ENCODE results near the gene DCLK1.

The DCLK1 gene

DNA sequence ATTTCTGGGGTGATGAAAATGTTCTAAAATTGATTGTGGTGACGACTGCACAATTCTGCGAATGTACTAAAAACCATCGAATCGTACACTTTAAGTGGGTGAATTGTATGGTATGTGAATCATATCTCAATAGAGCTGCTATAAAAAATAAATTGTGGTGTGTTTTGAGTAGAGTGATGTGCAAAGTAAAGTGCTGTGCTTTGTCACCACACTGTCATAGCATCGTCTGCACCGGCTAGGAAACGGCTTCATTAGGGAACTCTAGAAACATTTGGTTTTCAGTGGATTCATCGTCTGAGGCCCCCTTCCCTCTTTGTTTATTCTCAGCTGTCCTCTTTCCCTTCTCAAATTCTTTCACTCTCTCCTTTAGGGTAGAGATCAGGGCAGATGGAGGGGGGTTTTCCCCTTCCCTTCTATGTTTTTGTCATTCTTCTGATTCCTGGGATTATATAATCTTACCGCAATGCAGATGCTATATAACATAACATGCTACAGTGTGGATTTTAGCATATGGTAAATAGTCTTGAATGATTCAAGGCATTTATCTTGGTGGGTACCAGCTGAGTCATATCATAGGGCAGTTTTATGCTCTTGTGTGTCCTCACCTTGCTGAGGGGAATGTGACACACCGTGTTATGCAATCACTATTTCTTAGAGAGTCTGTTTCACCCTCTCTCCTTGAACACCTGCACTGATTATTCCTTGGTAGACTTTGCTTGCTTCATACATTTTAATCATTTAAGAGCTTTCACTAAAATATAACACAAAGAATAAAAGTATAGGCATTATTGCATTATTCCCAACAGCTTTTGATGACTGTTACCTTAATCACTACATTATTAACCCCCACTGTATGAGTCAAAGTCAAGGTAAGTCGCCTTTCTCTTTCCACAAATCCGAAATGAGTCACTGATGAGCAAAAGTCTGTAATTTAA is 239.4 kb downstream of the DCLK1 start:
- no peak for DNase-seq

DNA sequence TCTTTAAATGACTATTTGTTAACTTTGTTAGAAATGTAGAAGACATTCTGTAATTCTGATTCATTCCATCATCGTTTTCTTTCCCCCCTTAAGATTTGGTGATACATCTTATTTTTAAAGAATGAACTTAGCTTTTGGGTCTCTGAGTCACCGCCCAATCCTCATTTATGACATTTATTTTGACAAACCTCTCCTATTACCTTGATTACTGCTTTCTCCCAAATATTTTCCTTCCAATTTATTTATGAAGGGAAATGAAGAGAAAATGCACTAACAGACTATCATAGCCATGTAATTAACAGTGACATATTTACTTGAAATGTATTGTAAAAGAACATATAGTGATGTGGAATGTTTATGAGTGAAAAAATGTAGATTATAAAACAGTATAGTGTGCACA is 241.6 kb downstream of the DCLK1 start:
- peak; percentile 51 for DNase-seq

DNA sequence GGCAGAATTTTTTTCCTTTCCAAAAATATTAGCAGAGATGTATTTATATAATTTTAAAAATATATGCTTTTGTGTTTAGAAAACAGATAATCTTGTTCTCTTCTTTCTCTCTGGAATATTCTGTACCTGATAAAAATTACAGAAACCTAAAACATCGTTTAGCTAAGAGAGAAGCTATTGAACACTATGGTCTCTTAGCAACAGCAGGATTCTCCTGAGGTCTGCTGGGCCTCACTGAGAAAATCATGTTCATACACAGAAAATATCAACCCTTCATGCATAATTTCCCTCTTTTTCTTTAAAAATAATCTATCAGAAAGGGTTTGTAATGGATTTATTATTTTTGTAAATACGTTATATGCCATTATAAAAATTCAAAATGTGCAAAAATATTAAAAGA is 242.2 kb downstream of the DCLK1 start:
- peak; percentile 70 for DNase-seq

DNA sequence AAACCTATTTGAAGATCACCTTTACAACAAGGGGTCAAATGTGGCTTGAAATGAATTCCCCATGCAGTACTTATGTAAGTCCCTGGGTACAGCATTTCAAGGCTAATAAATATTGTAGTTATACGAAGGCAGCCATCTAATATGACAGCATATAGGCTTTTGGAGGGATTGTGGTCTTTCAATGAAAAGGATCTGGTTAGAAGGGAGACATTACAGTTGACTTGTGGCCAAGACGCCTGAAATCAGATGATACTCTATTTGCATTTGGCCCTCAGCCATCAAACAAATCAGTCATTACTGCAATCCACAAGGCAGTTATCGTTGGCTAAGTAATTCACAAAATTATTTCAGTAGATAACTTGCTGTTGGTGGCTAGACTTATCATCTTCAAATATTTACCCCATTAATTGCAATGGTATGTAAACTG is 242.7 kb downstream of the DCLK1 start:
- DNase-seq = peak; percentile 93

DNA sequence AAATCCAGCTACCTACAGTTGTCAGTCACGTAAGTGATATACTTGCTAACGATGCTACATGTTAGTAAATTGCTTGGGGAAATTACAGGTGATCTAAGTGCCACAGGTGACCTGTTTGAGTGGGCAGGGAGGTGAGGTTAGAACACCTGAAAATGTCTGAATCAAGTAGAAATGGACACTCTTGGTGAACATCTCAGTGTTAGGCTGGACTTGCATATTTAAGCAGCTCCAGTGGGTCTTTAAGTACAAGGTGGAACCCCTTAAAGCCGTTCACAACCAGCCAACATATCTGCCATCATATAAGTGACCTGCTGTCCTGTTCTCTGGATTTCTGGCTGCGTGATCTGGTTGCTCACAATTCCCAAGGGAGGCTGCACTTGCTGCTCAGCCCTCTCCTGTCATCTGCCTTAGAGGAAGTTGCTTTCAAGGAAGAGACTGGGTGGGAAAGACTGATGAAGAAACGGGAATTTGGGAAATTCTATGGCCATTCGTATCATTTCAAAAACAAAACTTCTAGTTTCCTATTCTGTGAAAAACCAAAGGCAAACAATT is 244.0 kb downstream of the DCLK1 start:
- DNase-seq = peak; percentile 63

DNA sequence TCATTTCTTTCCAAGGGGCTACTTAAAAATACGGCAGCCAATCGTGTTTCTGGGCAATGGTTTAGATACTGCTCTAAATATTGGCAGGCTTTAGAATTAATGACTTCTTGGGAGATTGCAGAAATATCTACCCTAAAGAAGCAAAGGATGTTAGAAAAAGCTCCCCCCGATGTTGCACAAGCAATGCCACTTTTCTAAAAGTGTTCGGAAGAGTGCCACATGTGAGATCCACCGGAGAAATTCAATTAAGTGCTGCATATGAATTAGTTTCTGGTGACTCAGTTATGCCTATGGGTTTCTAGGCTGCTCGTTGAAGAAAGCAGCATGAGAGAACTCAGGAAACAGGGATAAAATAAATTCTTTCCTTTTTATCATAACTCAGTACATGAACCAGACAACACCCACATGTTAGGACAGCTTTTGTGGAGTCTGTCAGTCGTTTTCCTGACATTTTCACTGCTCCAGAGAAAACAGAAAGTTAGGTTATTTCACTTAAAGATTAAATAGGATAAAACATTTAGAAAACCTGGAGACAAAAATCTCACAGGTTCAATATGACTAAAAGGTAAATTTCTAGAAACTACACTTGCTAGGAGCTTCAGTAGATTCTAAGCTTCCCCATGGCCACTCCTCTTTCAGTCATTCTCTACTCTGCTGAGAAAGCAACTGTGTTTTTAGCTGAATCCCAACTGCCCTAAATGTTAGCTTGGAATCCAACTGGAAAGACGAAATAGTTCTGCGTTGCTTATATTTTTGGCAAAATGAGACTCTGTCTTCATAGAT is 244.7 kb downstream of the DCLK1 start:
- no peak for DNase-seq

DNA sequence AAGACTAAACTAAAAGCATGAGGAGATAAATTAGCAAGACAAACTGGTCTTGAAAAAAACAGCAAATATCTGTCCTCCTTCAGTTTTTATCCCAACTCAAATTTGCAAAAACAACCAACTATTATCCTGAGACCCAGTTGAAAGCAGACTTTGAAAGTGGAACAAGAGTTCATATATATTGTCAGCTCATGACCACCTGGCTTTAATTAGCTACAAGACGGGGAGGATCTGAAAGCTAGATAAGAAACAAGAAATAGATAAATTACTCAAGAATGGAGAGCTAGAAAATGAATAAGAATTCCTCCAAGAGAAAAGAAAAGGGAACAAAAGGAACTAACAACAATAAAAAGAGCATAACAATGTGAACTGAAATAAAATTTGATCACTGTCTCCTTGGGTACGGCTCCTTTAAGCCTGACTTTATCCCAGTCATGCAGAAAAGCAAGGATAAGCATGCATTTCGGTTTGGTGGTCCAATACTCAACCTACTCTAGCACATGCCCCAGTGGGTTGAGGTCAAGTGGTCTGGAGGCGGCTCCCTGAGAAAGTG is 246.9 kb downstream of the DCLK1 start:
- no peak for DNase-seq

DNA sequence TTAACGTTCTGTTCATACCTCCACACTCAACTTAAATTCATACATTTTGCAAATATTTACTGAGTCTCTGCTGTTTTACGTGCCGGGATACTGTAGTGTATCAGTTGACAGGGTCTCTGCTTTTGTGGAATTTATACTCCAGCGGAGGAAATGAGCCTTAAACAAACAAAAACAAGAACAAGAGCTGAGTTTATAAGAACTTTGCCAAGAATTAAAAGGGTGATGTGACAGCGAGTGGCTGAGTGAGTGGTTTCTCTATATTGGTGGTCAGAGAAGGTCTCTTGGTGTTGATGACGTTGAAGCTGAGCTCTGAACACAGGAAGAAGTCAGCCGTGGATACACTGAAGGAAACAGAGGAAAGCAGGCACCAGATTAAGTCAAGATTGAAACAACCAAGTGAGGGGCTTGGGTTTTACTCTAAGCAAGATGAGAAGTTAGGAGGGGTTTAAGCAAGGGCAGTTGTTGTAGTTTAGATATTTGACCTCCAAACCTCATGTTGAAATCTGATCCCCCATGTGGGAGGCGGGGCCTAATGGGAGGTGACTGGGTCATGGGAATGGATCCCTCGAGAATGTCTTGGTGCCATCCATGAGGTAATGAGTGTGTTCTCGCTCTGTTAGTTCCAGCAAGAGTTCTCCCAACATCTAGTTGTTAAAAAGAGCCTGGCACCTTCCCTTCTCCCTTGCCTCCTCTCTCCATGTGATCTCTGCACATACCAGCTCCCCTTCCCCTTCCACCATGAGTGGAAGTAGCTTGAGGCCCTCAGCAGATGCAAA is 248.3 kb downstream of the DCLK1 start:
- DNase-seq = no peak

DNA sequence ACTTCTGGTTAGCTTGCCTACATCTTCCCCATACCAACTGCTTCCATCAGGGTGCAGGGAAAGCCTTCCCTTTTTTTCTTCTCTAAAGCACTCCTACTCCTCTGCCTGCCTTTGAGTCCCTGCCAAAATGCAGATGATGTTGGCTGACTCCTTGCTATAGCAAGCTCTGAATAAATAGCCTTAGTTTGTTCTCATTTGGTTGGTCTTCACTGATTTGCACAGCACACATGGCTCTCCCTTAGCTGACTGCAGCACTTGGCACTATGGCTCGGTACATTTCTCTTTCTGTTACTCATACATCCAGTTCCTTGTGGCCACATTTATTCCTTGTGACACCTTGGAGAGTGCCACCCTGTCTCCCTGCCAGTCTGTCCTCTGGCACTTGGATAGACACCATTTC is 249.8 kb downstream of the DCLK1 start:
- DNase-seq = no peak

DNA sequence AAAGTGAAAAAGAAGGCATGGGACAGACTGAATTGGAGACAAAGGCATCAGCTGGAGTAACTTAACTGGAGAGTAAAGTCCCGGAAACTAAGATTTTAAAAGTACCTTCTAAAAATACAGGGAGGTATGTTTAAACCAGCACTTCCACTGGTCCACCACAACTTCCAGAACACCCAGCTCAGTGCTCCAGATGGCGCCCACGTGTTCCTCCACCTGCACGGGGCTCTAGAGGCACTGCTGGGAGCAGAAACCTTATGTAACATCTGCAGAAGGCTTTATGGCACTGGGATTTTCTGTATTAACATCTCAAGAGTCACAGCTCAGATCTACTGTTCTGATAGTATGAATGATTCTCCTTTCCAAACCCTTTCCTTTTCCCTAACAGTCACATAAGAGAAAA is 252.1 kb downstream of the DCLK1 start:
- DNase-seq = no peak

DNA sequence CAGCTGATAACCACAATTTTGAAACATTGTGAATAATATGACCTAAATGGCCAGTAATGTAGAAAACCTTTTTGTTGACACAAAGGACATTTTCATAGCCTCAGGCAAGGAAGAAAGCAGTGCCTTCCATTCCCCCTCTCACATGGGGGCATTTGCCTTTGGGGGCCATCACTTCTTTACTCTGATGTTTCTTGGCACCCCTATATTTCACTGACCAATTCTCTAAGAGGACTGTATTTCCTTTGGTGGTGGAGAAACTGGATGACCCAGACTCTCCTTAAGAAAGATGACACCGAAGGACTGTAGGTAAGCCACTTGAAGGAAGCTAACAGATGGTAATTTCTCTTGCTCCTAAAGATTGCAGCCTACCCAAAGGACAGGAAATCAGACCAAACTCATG is 254.6 kb downstream of the DCLK1 start:
- DNase-seq = peak; percentile 23

DNA sequence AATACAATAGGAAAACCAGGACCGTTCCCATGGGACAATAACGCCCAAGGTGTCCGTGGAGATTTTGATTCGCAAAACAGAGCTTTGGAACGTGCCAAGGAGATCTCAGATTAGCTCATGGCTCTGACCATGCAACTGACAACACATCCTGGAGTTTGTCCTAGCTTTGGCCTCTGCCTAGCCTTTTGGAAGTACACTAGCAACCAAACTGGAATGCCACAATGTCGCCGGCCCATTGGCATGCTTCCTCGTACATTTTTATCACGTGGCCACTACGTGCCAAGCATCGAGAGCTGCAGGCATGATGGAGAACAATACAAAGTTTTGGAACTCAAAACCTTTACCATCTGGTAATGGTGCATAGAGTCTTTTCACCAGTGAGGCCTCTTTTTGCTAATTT is 256.5 kb downstream of the DCLK1 start:
- DNase-seq = no peak

DNA sequence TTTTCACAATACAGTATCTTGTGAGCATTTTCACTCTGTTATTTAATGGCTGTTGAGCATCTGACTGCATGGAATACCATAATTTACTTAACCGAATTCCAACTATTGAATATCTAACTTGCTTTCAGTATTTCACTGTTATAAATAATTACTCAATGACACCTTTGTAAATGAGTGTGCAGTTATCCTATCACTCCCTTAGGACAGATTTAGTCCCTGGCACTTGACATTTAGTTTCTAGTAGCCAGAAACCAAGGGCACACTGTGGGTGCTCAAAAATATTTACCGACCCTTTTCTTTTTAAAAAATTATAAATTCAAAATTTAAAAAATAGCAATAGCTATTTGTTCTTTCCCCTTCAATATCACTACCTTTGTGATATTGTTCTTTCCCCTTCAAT is 258.8 kb downstream of the DCLK1 start:
- no peak for DNase-seq

DNA sequence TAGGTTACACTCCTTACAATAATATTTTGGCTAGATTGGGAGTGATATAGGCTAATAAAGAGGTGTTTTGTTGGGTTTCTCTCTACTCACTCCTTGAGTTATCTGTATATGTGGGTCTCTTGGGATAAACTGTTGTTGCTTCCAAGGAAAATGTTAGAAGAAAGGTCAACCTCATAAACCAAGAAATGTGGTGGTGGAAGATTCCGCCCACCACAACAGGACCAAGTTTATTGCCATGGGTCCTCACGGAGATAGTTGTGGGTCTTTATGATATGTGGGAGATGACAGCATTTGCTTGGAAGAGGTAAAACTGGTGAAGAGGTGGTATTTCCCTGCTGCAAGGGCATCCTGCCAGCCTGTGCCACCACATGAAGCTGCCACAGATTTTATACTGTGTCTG is 259.6 kb downstream of the DCLK1 start:
- no peak for DNase-seq

DNA sequence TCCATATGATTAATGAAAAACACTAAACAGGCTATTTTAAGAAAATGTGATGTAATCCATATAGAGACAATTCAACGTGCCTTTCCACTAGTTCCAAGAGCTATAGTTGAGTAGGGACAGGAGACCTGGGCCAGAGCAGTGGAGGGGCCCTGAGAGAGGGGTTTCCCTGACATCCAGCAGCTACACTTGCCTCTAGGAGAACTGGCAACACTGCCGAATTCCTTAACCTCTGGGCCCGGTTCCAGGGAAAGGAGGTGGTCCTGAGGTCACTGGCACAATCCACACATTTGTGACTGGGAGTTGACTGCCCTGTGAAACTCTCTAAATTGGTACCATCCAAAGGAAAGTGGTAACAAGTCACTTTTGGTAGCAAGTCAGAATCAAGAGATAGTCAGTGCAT is 264.4 kb downstream of the DCLK1 start:
- no peak for DNase-seq

DNA sequence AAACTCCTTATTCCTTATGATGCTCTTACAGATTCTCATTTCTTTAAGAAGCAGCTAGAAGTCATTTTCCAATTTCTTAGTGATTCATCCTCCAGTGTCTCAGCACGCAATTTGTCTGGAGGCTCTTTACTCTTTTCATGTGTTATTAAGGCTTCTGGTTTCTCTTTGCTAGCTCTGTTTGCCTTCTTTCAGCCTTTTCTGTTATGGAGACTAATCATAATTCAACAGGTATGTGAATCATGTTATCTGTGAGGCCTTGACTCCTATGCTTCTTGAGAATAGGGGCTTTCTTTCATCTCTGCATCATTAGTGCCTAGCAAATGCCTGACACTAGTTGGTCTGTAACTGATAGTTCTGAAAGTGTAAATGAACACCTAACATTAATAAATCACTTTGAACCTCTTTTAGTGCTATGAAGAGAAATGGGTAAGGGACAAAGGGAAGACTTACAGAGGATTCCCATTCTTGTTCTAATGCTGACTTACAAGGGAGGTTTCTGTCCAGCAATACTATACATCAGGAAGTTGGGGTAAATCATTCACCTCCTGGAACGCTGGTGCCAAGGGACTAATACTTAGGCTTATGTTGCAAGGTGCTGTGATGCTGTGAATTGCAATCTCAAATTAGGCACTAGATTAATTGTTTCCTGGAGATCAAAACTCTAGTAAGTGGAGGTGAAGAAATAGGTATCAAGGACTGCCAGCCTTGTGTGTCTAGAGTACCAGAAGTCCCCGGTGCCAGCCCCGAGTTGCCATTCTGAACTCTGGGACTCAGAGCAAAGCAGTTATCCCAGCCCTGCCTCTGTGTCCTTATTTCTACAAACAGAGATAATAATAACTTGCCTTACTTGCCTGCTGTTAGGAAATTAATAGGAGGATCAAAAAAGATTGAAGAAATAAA is 265.6 kb downstream of the DCLK1 start:
- DNase-seq = no peak

DNA sequence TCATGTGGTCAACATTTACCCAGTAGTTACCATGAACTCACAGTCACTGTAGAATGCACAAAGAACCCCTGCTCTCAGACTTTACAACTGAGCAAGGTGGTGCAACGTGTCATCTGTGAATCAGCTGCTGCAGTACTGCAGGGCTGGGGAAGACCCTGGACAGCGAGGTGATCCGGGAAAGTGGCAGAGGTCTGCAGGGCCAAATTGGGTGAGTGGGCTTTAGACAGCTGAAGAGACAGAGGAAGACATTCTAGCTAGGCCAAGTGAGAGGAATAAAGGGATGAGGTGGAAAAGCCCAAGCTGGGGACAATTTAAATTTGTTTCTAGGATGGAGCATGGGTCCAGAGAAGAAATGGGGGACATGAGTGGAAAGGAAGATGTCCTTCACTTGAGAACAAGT is 270.5 kb downstream of the DCLK1 start:
- DNase-seq = no peak

DNA sequence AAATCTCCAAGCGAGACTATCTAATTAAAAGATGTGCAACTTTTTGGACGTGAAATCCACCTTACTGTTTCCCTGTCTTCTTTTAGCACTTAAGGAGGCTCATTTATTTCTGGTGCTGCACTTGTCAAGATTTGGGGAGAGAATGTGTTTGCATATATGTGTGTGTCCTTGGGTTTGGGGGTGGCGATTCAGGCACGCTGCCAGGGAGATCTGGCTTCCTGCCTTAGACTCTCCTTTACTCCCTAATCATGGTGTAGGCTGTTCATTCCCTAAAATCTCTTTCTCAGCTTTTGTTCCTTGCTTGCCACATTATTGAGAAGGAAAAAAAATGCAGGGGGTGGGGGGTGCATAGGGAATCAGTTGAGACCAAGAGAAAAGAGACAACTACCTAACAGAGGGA is 271.2 kb downstream of the DCLK1 start:
- no peak for DNase-seq

DNA sequence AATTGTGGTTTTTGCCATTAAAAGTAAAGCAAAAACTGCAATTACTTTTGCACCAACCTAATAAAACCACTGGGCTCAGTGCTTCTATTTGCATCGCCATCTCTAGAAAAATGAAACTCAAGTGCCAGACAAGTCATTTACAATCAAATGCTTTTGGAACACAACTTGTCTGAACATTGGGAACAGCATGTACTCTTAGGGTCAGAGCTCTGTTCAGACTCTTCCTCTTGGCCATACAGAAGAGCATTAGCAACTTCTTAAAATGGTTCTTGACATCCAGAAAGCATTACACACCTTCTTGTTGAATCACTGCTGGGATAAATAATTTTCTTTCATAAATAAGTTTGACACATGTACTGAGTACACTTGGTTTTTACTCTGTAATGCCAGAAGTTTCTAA is 272.5 kb downstream of the DCLK1 start:
- no peak for DNase-seq

DNA sequence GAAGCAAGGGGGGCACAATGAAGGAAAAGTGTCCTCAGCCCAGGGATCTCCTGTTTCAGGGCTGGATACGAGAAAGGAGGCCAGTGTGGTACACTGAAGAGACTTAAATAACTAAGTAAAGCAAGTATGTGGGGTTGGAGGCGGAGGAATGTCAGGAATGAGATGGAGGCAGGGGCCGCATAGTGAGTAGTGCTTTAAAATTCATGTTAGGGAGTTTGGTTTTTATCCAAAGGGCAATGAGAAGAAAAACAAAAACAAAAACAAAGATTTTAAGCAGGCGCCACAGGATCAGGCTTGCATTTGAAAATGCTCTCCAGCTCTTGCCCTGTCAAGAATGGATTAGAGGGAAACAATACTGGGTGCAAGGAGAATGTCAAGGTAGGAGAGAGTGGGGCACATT is 273.4 kb downstream of the DCLK1 start:
- no peak for DNase-seq

DNA sequence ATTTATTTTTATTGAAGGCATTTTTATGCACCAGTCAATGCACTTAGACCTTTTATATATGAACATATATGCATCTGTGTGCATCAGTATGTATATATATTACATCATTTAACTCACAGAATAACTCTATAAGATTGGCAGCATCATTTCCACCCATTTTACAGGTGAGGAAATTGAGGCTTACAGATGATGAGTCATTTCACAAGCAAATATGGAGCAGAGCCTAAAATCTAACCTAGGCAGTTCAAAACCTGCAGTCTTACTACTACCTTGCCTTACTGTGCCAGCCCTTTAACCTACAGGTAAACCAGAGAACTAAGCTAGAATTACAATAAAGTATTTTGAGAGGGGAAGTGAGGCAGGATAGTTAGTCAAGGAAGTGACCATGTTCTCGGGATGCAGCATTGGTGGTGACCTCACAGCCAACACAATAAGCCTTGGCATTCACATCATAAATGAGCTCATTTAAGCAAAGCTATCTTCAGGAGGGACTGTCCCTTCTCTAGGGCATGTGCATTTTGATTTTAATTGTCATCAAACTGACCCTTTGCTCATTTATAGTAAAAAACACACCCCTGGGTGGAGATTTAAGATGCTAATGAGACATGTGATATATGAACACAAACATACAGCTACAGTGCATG is 274.3 kb downstream of the DCLK1 start:
- no peak for DNase-seq
